Smooth muscle cell (in vitro differentiated cells): ENCODE results near the gene CXXC5. TPM values are rescaled to one million over a fixed set of nuclear protein-coding genes. Genes with fewer than 3 reads are reported as not detected.

Source experiments
- DNase-seq: peaks from one replicate; lab custom pipeline; 2025; ENCODE audit not compliant: unreplicated experiment; lab: John Stamatoyannopoulos, UW
- H2AFZ ChIP-seq: fragments of 200-600 bp; sonication (generic); 2 replicates; pipeline ENCODE4 v1.6.0; 2016; ENCODE audit warnings: antibody characterized with exemption, low read depth, mild to moderate bottlenecking
- H3F3A ChIP-seq: fragments of 200-600 bp; sonication (generic); 2 replicates; pipeline ENCODE4 v1.6.0; 2017; ENCODE audit warnings: antibody characterized with exemption, low read depth
- H3K27ac ChIP-seq: fragments of 200-600 bp; sonication (generic); 2 replicates; pipeline ENCODE4 v1.5.1; 2016; ENCODE audit warnings: low read depth, mild to moderate bottlenecking
- H3K27me3 ChIP-seq: fragments of 200-600 bp; sonication (generic); 2 replicates; pipeline ENCODE4 v1.6.1; 2016; ENCODE audit warnings: low read depth, mild to moderate bottlenecking
- H3K36me3 ChIP-seq: fragments of 200-600 bp; sonication (generic); 2 replicates; pipeline ENCODE4 v1.5.1; 2016; ENCODE audit warnings: low read depth
- H3K4me1 ChIP-seq: fragments of 200-600 bp; sonication (generic); 2 replicates; pipeline ENCODE4 v1.5.1; 2016; ENCODE audit warnings: low read depth
- H3K4me2 ChIP-seq: fragments of 200-600 bp; sonication (generic); 2 replicates; pipeline ENCODE4 v1.6.0; 2016; ENCODE audit warnings: mild to moderate bottlenecking
- H3K4me3 ChIP-seq: fragments of 200-600 bp; sonication (generic); 2 replicates; pipeline ENCODE4 v1.5.1; 2016; ENCODE audit warnings: mild to moderate bottlenecking
- H3K79me2 ChIP-seq: fragments of 200-600 bp; sonication (generic); 2 replicates; pipeline ENCODE4 v1.6.0; 2016; ENCODE audit warnings: low read depth, mild to moderate bottlenecking
- H3K9ac ChIP-seq: fragments of 200-600 bp; sonication (generic); 2 replicates; pipeline ENCODE4 v1.6.0; 2016; ENCODE audit warnings: low read depth
- H3K9me3 ChIP-seq: fragments of 200-600 bp; sonication (generic); replicated peaks from 2 replicates; pipeline ENCODE4 v1.5.1; 2016; ENCODE audit warnings: low read depth
- H4K20me1 ChIP-seq: fragments of 200-600 bp; sonication (generic); 2 replicates; pipeline ENCODE4 v1.6.0; 2016; ENCODE audit warnings: low read depth
- WGBS: methylation state at CpG from one replicate; pipeline ENCODE4 v1.1.7; 2016; ENCODE audit warnings: low lambda C conversion rate; 5-methylcytosine and 5-hydroxymethylcytosine counted together
- polyA plus RNA-seq: library from polyadenylated mRNA; unstranded; fragments of >200 nt; fragmentation: Nextera tagmentation; extraction: Ambion mirVana; gene quantifications from 2 replicates; pipeline ENCODE4 v1.2.1, GENCODE V29; 2016
- total RNA-seq: library from RNA; depleted of rRNA; stranded (reverse); fragments of >200 nt; gene quantifications from 2 replicates; pipeline ENCODE4 v1.2.3, GENCODE V29; 2014
- TF ChIP-seq, protein P1 (sequence below): fragments of 200-600 bp; sonication (generic); IDR thresholded peaks from 2 replicates; pipeline ENCODE4 v1.5.1; 2017; ENCODE audit warnings: borderline replicate concordance, mild to moderate bottlenecking, antibody characterized with exemption; ENCODE audit not compliant: insufficient read depth, poor library complexity, severe bottlenecking

The CXXC5 gene
- total and polyA plus RNA-seq, 2 experiments from 2014 or later: 85.5 to 139 TPM

GRCh38 chr5:139649082-139649991 lies 1.2 kb downstream of the CXXC5 start:
- Histone ChIP-seq H3K4me3 (peak overlapping the region; percentile 95), H4K20me1 (peaks cover 54% of the 10 kb centered on the region), H2AFZ (no peak overlapping the region), H3K4me2 (peak overlapping the region; percentile 97), H3K4me1 (peaks cover 41% of the 10 kb centered on the region), H3K9ac (peak overlapping the region; percentile 88), H3K27me3 (no peaks in the 10 kb centered on the region), H3K27ac (peak overlapping the region; percentile 99), H3K9me3 (no peaks in the 10 kb centered on the region), H3K36me3 (no peaks in the 10 kb centered on the region), H3F3A (peaks cover 19% of the 10 kb centered on the region), H3K79me2 (peaks cover 59% of the 10 kb centered on the region)
- WGBS: 1% methylated on average over 61 of the region's 77 CpGs
- TF ChIP-seq, protein P1, sequence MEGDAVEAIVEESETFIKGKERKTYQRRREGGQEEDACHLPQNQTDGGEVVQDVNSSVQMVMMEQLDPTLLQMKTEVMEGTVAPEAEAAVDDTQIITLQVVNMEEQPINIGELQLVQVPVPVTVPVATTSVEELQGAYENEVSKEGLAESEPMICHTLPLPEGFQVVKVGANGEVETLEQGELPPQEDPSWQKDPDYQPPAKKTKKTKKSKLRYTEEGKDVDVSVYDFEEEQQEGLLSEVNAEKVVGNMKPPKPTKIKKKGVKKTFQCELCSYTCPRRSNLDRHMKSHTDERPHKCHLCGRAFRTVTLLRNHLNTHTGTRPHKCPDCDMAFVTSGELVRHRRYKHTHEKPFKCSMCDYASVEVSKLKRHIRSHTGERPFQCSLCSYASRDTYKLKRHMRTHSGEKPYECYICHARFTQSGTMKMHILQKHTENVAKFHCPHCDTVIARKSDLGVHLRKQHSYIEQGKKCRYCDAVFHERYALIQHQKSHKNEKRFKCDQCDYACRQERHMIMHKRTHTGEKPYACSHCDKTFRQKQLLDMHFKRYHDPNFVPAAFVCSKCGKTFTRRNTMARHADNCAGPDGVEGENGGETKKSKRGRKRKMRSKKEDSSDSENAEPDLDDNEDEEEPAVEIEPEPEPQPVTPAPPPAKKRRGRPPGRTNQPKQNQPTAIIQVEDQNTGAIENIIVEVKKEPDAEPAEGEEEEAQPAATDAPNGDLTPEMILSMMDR: no peak
- no peak for DNase-seq

GRCh38 chr5:139650031-139650688 lies 2.0 kb downstream of the CXXC5 start:
- DNase-seq: no peak
- Histone ChIP-seq H3K9me3 (no peaks in the 10 kb centered on the region), H3K27ac (peak overlapping the region; percentile 99)

GRCh38 chr5:139650689-139651042 lies 2.5 kb downstream of the CXXC5 start:
- H3K27ac ChIP-seq: peak overlapping the region; percentile 99
- H3K4me3 ChIP-seq: peak overlapping the region; percentile 95
- peak overlapping the region; percentile 88 for H3K9ac ChIP-seq
- no peak for DNase-seq
- peaks cover 53% of the 10 kb centered on the region for H3K4me1 ChIP-seq
- peaks cover 62% of the 10 kb centered on the region for H4K20me1 ChIP-seq
- no peaks in the 10 kb centered on the region for H3K27me3 ChIP-seq
- H3F3A ChIP-seq: peaks cover 30% of the 10 kb centered on the region
- peaks cover 72% of the 10 kb centered on the region for H3K79me2 ChIP-seq
- H2AFZ ChIP-seq: no peak overlapping the region
- 2% methylated on average over 12 of the region's 13 CpGs for WGBS
- TF ChIP-seq, protein P1: no peak
- H3K36me3 ChIP-seq: no peaks in the 10 kb centered on the region
- peak overlapping the region; percentile 97 for H3K4me2 ChIP-seq
- H3K9me3 ChIP-seq: no peaks in the 10 kb centered on the region

More at GRCh38 chr5:139650031-139650688, 2.0 kb downstream of the CXXC5 start:
- peak overlapping the region; percentile 97 for H3K4me2 ChIP-seq
- TF ChIP-seq, protein P1: peak; percentile 24
- peaks cover 67% of the 10 kb centered on the region for H3K79me2 ChIP-seq
- H3K4me1 ChIP-seq: peaks cover 48% of the 10 kb centered on the region
- no peaks in the 10 kb centered on the region for H3K27me3 ChIP-seq
- H3K4me3 ChIP-seq: peak overlapping the region; percentile 95
- WGBS: 2% methylated on average over 32 of the region's 48 CpGs
- no peaks in the 10 kb centered on the region for H3K36me3 ChIP-seq
- H2AFZ ChIP-seq: no peak overlapping the region
- H3K9ac ChIP-seq: peak overlapping the region; percentile 88
- H3F3A ChIP-seq: peaks cover 28% of the 10 kb centered on the region
- peaks cover 62% of the 10 kb centered on the region for H4K20me1 ChIP-seq
